HG03135 (cell line): Measurements from ENCODE around the gene FAM237B.

ENCODE experiments used
- ATAC-seq: cut with Tn5 transposase; IDR thresholded peaks from one replicate; pipeline ENCODE4 v1.9.1; 2021; ENCODE audit warnings: mild to moderate bottlenecking, moderate library complexity; ENCODE audit not compliant: unreplicated experiment

Gene FAM237B

GRCh38 chr7:90298145-90299038 is 22.7 kb downstream of the FAM237B start:
- no peak for ATAC-seq

GRCh38 chr7:90290244-90291113 is 30.6 kb downstream of the FAM237B start:
- ATAC-seq, result no peak

DNA sequence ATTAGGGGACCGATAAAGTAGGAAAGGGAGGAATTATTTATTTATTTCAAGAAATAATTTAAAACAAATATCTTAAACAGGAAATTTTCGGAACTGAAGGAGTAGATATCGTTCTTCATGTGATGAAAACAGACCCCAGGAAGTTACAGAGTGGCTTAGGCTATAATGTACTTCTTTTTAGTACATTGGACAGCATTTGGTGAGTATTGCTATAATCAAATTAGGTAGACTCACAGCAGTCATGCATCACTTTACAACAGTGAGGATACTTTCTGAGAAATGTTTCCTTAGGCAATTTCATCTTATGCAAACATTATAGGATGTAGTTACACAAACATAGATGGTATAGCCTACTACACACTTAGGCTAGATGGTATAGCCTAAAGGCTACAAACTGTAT is 33.0 kb downstream of the FAM237B start:
- ATAC-seq, result no peak

- ATAC-seq, result no peak
Observed at GRCh38 chr7:90276033-90276728, 44.9 kb downstream of the FAM237B start.

DNA sequence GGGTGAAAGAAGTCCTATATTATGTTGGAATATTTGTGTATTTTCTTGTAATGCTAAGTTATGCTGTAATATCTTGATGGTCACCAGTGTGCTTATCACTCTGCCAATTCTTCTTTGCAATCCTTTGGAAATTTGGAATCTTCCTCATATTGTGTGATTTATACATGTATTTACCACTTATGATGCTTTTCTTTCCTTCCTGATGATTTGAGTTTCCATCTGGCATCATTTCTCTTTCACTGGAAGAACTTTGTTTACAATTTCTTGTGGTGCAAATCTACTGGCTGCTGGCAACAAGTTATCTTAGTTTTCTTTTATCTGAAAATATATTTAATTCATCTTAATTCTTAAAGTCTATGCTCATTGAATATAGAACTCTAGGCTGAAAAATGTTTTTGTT is 46.9 kb downstream of the FAM237B start:
- ATAC-seq, result no peak

GRCh38 chr7:90272242-90272641 is 48.9 kb downstream of the FAM237B start:
- no peak for ATAC-seq

DNA sequence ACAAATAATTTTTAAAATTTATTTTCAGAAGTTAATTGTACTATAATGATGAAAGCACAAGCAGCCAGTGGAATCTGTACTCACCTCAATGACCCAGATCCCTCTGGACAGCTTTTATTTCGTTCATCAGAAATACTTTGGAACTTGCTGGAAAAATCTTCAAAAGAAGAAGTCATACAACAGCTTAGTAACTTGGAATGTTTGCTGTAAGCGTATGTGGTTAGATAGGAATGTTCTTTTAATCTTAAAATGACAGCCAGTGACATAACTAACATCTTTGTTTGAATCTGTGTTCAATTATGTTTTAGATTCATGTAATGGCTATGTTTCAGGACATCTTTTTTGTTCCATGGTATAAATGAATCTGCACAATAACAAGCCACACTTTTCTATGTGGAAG is 49.4 kb downstream of the FAM237B start:
- ATAC-seq, result no peak

GRCh38 chr7:90270431-90271178 is 50.5 kb downstream of the FAM237B start:
- no peak for ATAC-seq

DNA sequence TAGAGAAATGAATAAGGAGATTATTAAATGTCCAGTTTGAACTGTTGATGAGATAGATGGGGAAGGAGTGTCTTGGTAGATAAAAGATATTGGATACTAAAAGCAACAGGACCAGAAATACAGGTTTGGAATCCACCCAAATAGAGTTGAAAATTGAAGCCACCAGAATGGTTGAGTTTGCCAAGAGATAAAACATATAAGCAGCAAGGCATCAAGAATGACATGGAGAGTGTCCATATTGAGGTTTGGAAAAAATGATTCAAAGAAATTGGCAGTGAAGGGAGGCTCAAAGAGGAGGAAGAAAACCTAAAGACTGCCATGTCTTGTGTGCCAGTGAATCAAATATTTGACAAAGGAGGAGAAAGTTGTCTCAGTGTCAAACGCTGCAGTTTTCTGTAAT is 51.9 kb downstream of the FAM237B start:
- no peak for ATAC-seq

DNA sequence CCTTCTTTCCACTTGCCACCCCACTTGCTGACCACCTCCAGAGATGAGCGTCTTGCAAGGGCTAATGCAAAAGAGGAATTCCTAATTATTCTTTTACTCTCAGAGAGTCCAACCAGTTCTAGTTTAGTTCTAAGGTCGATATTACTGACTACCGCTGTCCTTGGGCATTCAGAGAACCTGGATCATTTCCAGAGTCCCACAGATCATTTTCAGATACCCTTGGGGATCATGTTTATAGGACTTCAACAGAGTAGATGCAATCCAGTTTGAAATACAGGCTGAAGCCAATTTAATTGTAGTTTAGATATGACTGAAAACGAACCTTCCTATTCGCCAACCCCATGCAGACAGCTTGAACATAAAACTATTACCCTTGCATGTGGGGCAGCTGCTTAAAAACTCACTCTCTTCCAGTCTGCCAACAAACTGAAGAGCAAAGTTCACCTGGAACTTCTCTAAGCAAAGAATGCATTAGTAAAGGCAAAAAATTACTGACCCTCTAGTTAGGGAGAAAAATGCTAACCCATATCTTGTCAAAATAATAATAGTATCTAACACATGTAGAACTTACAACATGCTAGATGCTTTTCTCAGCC is 53.7 kb downstream of the FAM237B start:
- no peak for ATAC-seq

GRCh38 chr7:90266808-90267207 is 54.3 kb downstream of the FAM237B start:
- no peak for ATAC-seq
